ENCODE data around the gene CENPP. TPM values are rescaled to one million over a fixed set of nuclear protein-coding genes. Genes with fewer than 3 reads are reported as not detected.
"Not testable (repeated sequence)": the region's sequence is repeated elsewhere in the genome, so short reads cannot be mapped to it uniquely, and the experiment has no call there.

Gene CENPP
- total RNA-seq, 4 donors from 2014 or later, result 0.37 to 7.1 (median 3.2) TPM

- H3K4me3 ChIP-seq, result no peak overlapping the region
- DNase-seq, result no peak
- intact Hi-C loops (cut with DNase I; ENCODE audit: low total_unique reads) (no loop called here), in situ Hi-C loops (cut with MboI; ENCODE audit: low pct_ligation_motif_present in 1 of 4, low pct_unique_long_range_greater_than_20kb in 1 of 4, low sequenced_read_pairs in 3 of 4) (no loop called here)
- no peaks in the 10 kb centered on the region for H3K27me3 ChIP-seq
- H3K4me1 ChIP-seq, result peaks cover 4 to 23% (median 13%) of the 10 kb centered on the region in 4 donors
- no peaks in the 10 kb centered on the region for H3K36me3 ChIP-seq
- 74 to 83% methylated on average over 1 of the region's 1 CpG for WGBS, 2 donors (ENCODE audit: low coverage in 1 of 2)
- TF ChIP-seq POLR2AphosphoS5 (IDR thresholded peaks at IDR 0.05) (no peak), CTCF (IDR thresholded peaks at IDR 0.05) (no peak), EP300 (IDR thresholded peaks at IDR 0.05; ENCODE audit: low read depth) (no peak), POLR2A (IDR thresholded peaks at IDR 0.05) (no peak)
- peak overlapping the region; percentile 59 to 69 (median 64) for H3K27ac ChIP-seq
- no peaks in the 10 kb centered on the region for H3K9me3 ChIP-seq
These were observed 264.2 kb downstream of the CENPP start for GRCh38 chr9:92589923-92590322.

- intact Hi-C loops (cut with DNase I; ENCODE audit: low total_unique reads) (no loop called here), in situ Hi-C loops (cut with MboI; ENCODE audit: low pct_ligation_motif_present in 1 of 4, low pct_unique_long_range_greater_than_20kb in 1 of 4, low sequenced_read_pairs in 3 of 4) (no loop called here)
- H3K4me1 ChIP-seq, result peaks cover 4 to 23% (median 13%) of the 10 kb centered on the region in 4 donors
- TF ChIP-seq POLR2AphosphoS5 (IDR thresholded peaks at IDR 0.05) (peak; percentile 61 to 74 (median 63)), POLR2A (IDR thresholded peaks at IDR 0.05) (no peak), EP300 (IDR thresholded peaks at IDR 0.05; ENCODE audit: low read depth) (no peak), CTCF (IDR thresholded peaks at IDR 0.05) (no peak)
- no peak overlapping the region for H3K4me3 ChIP-seq
- no peaks in the 10 kb centered on the region for H3K27me3 ChIP-seq
- WGBS, 2 donors (ENCODE audit: low coverage in 1 of 2), result 10 to 31% methylated on average over 3 of the region's 3 CpGs
- H3K36me3 ChIP-seq, result no peaks in the 10 kb centered on the region
- peak overlapping the region; percentile 59 to 69 (median 64) for H3K27ac ChIP-seq
- peak; percentile 53 for DNase-seq
- no peaks in the 10 kb centered on the region for H3K9me3 ChIP-seq
These were observed 264.6 kb downstream of the CENPP start for GRCh38 chr9:92590377-92590776.

GRCh38 chr9:92592537-92592936 lies 266.8 kb downstream of the CENPP start:
- TF ChIP-seq POLR2A (IDR thresholded peaks at IDR 0.05) (no peak), EP300 (IDR thresholded peaks at IDR 0.05; ENCODE audit: low read depth) (no peak), CTCF (IDR thresholded peaks at IDR 0.05) (no peak), POLR2AphosphoS5 (IDR thresholded peaks at IDR 0.05) (no peak)
- Histone ChIP-seq H3K27me3 (no peaks in the 10 kb centered on the region), H3K9me3 (no peaks in the 10 kb centered on the region), H3K27ac (no peak overlapping the region), H3K4me1 (peaks cover 4 to 23% (median 13%) of the 10 kb centered on the region in 4 donors), H3K4me3 (no peak overlapping the region), H3K36me3 (no peaks in the 10 kb centered on the region)
- DNase-seq, result no peak
- intact Hi-C loops (cut with DNase I; ENCODE audit: low total_unique reads) (no loop called here), in situ Hi-C loops (cut with MboI; ENCODE audit: low pct_ligation_motif_present in 1 of 4, low pct_unique_long_range_greater_than_20kb in 1 of 4, low sequenced_read_pairs in 3 of 4) (no loop called here)
- 100% methylated on average over 1 of the region's 1 CpG; no CpG with 5 or more reads in 1 of the 2 donors for WGBS, 2 donors (ENCODE audit: low coverage in 1 of 2)

GRCh38 chr9:92592946-92593861 lies 267.5 kb downstream of the CENPP start:
- no peaks in the 10 kb centered on the region for H3K36me3 ChIP-seq
- no peaks in the 10 kb centered on the region for H3K27me3 ChIP-seq
- H3K27ac ChIP-seq, result no peak overlapping the region
- DNase-seq, result no peak
- WGBS, 2 donors (ENCODE audit: low coverage in 1 of 2), result 67 to 71% methylated on average over 6 to 7 of the region's 7 CpGs
- in situ Hi-C loops (cut with MboI; ENCODE audit: low pct_ligation_motif_present in 1 of 4, low pct_unique_long_range_greater_than_20kb in 1 of 4, low sequenced_read_pairs in 3 of 4) (no loop called here), intact Hi-C loops (cut with DNase I; ENCODE audit: low total_unique reads) (no loop called here)
- peaks cover 4 to 23% (median 13%) of the 10 kb centered on the region in 4 donors for H3K4me1 ChIP-seq
- no peak overlapping the region for H3K4me3 ChIP-seq
- H3K9me3 ChIP-seq, result no peaks in the 10 kb centered on the region
- TF ChIP-seq EP300 (IDR thresholded peaks at IDR 0.05; ENCODE audit: low read depth) (no peak), POLR2AphosphoS5 (IDR thresholded peaks at IDR 0.05) (no peak), POLR2A (IDR thresholded peaks at IDR 0.05) (no peak)

- H3K36me3 ChIP-seq; H3K27me3 ChIP-seq; H3K9me3 ChIP-seq; intact Hi-C loops (cut with DNase I; ENCODE audit: low total_unique reads); in situ Hi-C loops (cut with MboI; ENCODE audit: low pct_ligation_motif_present in 1 of 4, low pct_unique_long_range_greater_than_20kb in 1 of 4, low sequenced_read_pairs in 3 of 4); H3K4me3 ChIP-seq; DNase-seq; H3K27ac ChIP-seq: not testable (repeated sequence)
- 94% methylated on average over 1 of the region's 1 CpG; no CpG with 5 or more reads in 1 of the 2 donors for WGBS, 2 donors (ENCODE audit: low coverage in 1 of 2)
- H3K4me1 ChIP-seq, result peaks cover under 1 to 20% (median 11%) of the 10 kb centered on the region in 4 donors
These were observed 269.3 kb downstream of the CENPP start for GRCh38 chr9:92595075-92595474.

Measured in transverse colon (tissue), 4 donors.